ENCODE data around the gene GH2. TPM values are rescaled to one million over a fixed set of nuclear protein-coding genes. Genes with fewer than 3 reads are reported as not detected.

GH2 gene
- total RNA-seq, 1 donor from 2014 or later = not detected

Small RNAs within 50 kb of the gene (small RNA-seq; reads per million reads assigned to genes)
- gene AC040958.1 (not detected), gene AC127029.1 (not detected), gene GH1 (not detected)

Other genes with a start within 250 kb of the GH2 start
- gene LIMD2, start 181.8 kb downstream of the GH2 start, total RNA-seq = 19.2 TPM
- 19.6 TPM for gene STRADA, start 140.1 kb downstream of the GH2 start, total RNA-seq
- 49.3 TPM for gene CCDC47, start 108.3 kb downstream of the GH2 start, total RNA-seq
- 64.0 TPM for gene DDX42, start 107.8 kb downstream of the GH2 start, total RNA-seq
- gene PSMC5, start 54.5 kb downstream of the GH2 start, total RNA-seq = 47.3 TPM
- gene FTSJ3, start 54.3 kb downstream of the GH2 start, total RNA-seq = 34.6 TPM
- 9.4 TPM for gene SMARCD2, start 39.3 kb downstream of the GH2 start, total RNA-seq
- gene CSH2, start 8.3 kb downstream of the GH2 start, total RNA-seq = not detected
- not detected for gene CSH1, start 14.6 kb upstream of the GH2 start, total RNA-seq
- not detected for gene CSHL1, start 29.3 kb upstream of the GH2 start, total RNA-seq
- gene GH1, start 36.9 kb upstream of the GH2 start, total RNA-seq = not detected
- gene CD79B, start 50.4 kb upstream of the GH2 start, total RNA-seq = under 0.01 TPM
- not detected for gene SCN4A, start 91.0 kb upstream of the GH2 start, total RNA-seq
- gene PRR29, start 116.4 kb upstream of the GH2 start, total RNA-seq = 2.0 TPM
- gene ICAM2, start 138.7 kb upstream of the GH2 start, total RNA-seq = 7.3 TPM
- 3.7 TPM for gene ERN1, start 248.2 kb upstream of the GH2 start, total RNA-seq

Measured in frontal cortex (tissue), 1 donor.